Stimulated activated CD8-positive, alpha-beta memory T cell treated with anti-CD3 and anti-CD28 coated beads, Interleukin-15, amount 100 ng/mL, for 48 hours (primary cell): Measurements from ENCODE around the gene TEX2.
"Not testable (repeated sequence)": the region's sequence is repeated elsewhere in the genome, so short reads cannot be mapped to it uniquely, and the experiment has no call there.

ENCODE experiments used
- DNase-seq, 2 donors: peaks; one replicate each; pipeline ENCODE4 v3.0.0-alpha.2; 2020; ENCODE audit warnings: low read depth in 2 of 2

Gene TEX2

DNA sequence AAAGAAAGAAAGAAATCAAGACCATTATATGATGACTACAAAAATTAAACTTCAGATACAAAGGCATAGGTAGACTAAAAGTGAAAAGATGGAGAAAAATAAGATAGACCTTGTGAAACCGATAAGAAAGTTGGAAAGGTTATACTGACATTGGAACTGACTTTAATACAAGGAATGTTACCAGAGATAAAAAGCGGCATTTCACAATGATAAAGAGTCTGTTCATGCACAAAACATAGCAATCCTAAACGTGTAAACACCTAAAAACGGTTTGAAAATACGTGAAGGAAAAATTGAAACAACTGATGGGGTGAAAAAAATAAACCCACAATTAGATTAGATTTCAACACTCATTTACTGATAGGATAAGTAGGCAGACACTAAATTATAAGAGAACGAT, 123.5 kb downstream of the TEX2 start:
- no peak for DNase-seq

DNA sequence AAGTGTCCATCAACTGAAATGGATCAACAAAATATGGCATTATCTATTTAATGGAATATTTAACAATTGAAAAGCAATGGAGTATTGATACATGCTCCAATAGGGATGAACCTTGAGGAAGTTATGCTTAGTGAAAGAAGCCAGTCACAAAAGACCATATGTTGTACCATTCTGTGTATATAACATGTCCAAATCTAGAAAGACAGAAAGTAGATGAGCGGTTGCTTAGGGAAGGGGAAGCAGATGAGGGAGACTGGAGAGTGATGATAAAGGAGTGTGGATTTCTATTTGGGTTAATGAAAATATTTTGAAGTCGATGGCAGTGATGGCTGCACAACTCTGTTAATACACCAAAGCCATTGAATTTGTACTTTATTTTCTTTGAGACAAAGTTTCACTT, 124.6 kb downstream of the TEX2 start:
- DNase-seq: no peak

DNA sequence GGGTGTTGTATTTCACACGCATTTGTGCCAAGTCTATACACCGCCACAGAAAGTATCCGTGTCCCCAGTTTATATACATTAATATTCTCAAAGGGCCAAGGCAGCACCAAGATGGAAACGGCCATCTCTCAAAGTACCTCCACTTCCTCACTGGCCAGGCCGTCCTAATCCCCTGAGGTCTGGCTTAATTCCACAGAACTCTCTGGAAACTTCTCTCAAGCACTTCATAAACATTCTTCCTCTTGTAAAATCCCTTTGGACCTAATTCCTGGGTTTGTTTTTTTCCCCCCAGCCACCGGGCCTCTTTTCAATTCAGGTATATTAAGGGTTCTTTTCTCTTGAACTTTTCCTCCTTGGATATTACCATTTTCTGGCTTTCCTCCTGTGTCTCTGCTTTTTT, 128.1 kb downstream of the TEX2 start:
- DNase-seq: no peak

DNA sequence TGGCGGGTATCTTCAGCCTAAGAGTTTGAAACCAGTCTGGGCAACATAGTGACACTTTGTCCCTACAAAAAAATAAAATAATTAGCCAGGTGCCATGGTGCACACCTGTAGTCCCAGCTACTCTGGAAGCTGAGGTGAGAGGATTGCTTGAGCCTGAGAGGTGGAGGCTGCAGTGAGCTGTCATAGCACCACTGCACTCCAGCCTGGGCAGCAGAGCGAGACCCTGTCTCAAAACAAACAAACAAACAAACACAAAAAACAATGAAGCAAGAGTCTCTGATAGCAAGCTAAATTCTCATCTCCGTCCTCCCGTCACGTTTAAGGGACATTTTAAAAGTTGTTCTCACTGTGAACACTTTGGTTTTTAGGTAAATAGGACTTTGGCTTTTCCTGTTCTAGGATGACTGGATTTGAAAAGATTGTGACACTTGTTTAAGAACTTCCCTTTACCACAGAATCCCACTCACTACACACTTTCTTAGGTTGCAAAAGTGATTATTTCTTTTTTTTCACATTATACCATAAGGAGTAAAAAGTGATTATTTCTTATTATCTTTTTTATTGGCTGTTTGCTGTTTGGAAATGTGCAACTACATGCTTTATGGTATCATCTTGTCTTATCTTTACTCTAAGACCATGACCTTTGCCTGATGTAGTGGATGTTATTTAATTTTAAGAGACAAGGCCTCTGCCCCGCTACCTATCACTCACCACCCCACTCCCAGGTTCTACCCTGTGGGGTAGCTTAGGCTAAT, 128.7 kb downstream of the TEX2 start:
- DNase-seq: no peak

DNA sequence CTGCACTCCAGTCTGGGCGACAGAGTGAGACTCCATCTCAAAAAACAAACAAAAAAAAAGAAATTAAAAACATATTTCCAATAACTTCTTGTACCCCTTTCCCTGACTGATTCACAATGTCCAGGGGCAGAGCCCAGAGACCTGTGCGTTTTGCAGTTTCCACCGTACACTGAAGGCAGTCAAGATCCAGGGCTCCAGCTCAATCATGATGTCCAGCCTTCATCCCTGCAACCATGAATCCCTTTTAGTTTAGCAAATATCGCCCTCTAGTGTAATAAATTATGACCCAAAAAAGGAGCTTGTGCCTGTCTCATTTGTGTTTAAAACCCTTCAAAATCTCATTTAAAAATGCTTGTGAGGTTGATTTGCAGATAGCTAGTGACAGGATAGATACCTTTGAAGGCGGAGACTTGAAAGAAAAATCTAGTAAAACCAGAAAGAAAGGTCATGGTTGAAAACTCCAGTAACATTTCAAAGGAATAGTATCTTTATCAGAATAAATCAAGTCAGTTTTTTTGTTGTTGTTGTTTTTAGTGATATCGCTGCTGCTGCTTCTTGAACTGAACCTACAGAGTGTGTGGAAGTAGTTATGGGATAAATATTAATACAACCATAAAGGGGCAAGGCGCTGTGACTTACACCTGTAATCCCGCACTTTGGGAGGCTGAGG, 129.4 kb downstream of the TEX2 start:
- DNase-seq: no peak

DNA sequence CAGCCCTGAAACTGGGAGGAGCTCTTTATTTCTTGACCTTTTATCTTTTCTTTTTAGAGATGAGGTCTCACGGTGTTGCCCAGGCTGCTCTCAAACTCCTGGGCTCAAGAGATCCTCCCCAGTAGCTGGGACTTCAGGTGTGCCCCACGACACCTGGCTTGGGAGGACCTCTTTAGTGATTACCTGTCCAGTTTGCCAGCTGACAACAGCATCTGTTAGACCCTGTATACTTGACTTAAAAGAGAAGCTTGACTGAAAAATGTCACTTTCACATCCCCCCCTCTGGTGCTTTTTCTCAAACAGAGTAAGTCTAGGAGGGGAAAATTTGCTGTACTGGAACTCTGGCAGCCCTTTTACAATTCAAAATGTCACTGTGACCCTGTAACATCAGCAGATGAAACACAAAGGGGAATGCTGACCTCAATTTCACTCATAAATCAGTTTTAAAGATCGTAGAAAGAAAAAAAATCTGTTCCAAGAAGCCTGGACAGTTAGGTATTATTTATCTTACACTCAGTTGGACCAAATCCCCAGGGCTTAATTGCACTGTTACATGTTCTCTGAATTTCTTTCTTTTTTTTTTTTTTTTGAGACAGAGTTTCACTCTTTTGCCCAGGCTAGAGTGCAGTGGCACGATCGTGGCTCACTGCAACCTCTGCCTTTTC, 131.3 kb downstream of the TEX2 start:
- DNase-seq: no peak

DNA sequence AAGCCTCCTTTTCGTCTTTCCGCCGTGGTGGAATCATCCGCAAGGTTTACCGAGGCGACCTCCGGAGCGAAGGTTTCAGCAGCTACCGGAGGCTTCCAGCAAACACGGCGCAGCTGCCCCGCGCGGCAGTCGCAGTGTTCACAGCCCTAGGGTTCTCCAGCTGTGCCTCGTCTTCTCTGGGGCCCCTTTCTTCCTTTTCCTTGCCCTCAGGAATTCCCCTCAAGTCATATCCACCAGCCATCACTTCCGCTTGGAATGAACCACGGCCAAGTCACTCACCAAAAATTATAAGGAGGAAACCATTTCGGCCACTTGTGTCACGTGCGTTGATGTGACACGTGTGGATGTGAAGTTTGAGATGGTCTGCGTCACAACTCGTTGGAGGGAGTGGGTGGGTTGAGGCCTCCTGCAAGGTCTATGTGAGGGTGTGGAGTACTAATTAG, 132.5 kb downstream of the TEX2 start:
- peak; percentile 44 to 52 for DNase-seq

DNA sequence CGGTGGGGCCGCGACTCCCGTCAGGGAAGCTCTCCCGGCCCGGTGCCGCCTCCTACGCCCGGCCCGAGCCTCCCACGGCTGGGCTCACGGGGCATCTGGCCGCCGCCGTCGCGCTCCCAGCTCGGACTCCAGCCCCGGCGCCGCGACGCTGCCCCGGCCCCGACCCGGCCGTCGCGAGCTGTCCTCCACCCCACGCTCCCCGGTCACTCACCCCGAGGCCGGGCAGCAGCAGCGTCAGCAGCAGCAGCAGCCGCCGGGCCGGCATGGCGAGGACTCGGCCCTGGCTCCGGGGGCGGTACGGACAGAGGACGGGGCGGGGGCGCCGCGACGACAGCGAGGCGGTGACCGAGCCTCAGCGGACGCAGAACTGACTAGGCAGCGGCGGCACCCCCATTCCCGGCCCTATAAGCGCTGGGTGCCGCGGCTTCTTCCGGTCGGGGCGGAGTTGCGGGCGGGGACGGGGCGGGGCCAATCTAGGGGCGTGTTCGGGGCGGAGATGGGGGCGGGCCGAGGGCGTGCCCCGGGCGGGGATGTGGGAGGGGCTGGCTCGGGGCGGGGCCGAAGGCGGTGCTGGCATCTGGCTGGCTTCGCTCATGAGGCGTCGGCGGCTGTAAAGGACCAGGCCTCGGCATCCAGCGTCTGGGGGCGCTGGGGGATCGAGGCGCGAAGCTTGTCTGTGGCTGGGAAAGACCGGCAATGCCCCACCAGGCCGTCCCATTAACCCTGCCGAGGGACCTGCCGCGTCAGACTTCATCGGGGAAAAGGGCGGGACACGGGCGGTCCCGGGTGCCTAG, 133.1 kb downstream of the TEX2 start, which contains the start of gene ERN1:
ERN1 (minus strand) TSS at position 380 of the 794 bp plus-strand sequence; CDS start at position 265, 115 bp downstream.
- peak; percentile 80 to 83 for DNase-seq

DNA sequence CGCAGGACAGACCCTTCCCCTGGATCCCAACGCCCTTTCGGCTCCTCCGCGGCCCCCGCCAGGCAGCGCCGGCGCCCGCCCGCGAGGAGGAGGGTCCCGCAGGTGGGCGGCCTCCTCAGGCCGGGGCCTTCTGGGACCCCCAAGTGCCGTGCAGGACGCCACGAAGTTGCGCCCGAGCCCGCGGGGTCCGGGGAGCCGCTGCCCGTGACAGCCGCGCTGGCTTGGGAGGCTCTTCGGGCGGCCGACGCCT, 133.6 kb downstream of the TEX2 start:
- DNase-seq: no peak

DNA sequence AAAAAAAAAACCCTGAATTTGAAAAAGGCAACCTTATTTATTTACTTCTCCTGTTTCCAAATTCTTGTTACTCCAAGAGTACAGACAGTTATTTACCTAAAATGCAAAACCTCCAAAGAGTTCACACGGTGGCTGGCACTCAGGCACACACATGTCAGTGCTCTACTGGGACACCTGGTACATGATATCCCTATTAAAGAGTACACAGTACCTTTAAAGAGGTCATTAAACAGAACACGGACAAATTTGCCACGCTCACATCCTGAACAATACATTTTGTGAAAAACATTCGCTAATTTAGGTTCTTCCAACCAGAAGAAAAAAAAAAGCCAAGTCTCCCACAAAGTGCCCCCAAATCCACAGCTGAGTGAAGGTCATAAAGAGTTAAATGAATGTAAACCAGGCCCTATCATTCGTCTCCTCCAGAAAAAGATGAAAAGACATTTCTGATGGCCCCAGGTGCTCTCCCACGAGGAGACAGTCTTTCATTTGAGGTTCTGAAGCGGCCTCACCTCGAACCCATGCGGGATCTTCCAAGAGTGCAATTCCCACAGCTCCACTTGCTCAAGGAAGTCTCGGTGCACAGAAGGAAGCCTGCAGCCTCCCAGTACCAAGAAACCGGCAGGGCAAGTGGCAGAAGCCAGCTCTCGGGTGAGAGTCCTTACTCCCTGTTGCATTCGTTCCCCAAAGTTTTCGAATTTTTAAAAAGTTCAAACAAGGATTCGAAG, 134.1 kb downstream of the TEX2 start:
- no peak for DNase-seq

DNA sequence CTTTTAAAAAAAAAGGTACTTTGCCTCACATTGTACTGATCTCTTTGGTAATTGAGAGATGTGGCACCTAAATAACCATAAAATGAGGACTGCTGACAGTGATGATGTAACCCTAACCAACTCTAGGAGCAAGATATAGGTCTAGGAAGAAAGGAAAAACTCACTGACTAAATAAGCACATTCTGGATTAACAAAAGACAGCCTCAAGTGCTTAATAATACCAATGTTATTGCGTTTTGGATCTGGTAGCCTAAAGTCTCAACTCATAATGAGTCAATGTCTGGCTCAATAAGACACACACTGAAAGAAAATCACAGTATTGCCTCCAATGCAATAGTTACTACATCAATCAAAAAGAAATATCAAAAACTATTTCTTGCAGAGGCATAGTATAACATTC, 136.1 kb downstream of the TEX2 start:
- no peak for DNase-seq

DNA sequence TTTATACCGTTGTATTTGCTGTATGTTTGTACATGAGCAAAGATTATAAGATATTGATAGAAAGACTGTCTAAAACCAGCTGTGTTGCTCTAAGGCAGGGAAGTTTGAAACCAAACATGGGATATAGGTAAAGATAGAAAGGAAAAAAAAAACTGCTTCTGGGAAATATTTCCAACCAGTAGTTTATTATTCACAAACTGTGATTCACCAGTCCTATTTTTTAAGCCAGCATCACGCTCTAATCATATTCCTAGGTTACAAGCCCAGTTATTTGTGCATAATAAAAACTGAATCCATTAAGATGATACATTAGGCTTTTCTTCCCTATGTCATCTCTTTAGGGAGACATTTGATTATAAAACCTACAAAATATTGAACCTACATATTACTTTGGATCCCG, 137.1 kb downstream of the TEX2 start:
- no peak for DNase-seq

DNA sequence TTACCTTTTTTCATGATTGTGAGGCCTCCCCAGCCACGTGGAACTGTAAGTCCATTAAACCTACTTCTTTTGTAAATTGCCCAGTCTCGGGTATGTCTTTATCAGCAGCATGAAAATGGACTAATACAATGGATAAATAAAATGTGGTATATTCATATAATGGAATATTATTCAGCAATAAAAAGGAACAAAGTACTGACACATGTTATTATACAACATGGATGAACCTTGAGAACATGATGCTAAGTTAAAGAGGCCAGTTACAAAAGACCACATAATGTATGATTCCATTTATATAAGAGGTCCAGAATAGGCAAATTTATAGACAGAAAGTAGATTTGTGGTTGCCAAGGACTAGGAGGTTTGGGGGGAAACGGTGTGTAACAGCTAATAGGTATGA, 138.5 kb downstream of the TEX2 start:
- DNase-seq: no peak

DNA sequence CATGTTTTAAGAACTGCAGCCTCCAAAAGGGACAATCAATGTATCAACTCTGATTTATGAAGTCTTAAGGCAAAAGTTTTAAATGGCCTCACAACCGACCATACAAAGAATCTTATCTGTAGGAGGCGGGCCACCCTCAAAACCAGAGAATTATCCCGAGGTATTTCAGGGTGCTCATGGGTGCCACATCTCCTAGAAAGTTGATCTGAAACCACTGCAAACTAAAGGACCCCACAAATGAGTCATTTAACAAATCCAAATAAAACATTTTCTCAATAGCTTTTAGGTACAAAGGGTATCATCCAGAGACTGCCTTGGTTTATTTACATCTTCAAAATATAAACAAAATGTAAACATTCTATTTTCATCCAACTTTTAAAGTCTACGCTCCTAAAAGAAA, 139.9 kb downstream of the TEX2 start:
- no peak for DNase-seq

DNA sequence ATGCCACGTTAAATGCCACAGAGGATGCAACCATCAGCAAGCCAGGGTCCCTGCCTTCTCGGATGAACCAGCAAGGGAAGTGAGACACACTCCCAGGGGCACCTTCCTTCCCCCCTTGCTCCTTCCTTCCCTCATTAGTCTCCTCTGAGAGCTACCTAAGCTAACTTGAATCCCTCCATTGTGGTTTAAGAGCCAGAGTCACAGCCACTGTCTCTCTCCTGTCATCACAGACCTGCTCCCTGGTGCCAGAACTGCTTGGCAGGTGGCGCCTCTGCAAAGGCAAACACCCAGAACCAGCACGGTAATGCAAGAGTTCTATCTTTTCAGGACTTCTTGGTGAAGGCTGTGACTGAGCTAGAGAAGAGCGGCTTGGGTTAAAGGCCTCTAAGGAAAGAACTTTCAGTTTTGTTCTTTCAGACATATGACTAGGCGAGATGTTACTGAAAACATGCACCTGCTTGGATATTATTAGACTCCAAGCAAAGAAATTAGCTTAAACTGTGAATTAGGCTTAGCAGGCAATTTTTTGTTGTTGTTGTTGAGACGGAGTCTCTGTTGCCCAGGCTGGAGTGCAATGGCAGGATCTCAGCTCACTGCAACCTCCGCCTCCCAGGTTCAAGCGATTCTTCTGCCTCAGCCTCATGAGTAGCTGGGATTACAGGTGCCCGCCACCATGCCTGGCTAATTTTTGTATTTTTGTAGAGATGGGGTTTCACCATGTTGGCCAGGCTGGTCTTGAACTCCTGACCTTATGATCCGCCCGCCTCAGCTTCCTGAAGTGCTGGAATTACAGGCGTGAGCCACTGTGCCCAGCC, 141.9 kb downstream of the TEX2 start:
- not testable (repeated sequence) for DNase-seq

DNA sequence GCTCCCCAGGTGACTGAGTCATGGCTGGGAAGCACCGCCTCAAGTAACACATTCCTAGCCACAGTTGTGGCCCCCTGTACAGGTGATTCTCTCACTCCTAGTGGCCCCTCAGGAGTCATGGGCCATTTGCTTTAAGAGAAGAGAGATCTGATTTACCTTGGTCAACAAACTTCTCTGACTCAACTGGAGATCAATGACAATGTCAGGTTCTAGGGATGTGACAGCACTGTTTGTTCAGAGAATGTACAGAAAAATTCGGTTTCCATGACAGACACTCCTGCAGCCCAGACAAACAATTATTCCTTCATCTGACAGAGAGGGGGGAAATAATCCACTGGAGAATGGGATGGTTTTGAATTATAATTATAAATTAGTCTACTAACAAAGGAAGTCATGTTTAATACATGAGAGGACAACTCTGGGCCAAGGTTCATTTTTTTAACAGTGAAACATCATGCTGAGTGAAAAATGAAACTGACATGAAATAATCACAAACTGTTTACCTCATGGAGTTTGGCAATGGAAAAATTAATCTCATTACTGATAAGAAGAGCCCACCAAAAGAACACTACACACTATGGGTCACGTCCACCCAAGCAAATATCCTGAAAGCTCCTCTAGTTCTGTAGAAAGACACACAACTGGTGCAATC, 142.8 kb downstream of the TEX2 start:
- no peak for DNase-seq

DNA sequence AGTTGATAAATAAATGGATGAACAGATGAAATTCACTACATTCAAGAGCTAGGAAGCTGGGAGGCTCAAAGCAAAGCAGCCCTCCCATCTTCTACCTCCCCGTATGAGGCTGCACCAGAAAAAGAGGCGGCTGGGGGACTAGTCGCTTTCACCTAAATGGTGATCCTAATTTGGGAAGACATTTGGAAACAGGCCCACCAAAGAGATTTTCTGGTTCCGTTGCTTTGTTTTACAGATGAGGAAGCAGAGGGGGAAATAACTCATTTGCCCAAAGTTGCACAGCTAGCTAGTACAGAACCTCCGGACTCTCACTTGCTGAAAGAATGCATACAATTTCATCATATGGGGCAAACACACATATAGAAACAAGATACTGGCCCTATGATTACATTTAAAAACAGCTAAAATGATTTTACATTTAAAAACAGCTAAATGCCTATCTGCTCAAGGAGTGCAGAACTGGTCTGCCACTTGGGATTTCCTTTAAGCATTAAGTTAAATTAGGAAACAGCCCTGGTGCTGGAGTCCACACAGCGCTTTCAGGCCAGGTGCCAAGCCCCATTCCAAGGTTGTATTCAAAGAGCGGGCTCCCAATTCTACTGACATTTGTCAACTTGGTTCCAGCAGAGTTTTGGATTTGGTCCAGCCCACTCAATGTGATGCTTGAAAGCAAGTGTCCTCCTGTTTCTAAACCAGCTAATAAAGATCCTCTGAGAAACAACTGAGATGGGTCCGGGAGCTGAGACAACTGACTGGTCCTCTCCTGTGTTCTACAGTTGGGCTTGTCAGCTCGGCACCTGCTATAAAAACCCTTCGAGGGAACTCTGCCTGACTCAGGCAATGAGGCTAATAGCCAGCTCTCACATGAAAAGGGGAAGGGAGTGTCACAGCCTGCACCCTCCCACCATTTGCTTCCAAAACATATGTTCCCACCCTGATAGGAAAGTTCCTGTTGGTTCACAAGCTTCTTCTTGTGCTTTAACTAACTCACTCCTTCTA, 144.8 kb downstream of the TEX2 start:
- DNase-seq: no peak

DNA sequence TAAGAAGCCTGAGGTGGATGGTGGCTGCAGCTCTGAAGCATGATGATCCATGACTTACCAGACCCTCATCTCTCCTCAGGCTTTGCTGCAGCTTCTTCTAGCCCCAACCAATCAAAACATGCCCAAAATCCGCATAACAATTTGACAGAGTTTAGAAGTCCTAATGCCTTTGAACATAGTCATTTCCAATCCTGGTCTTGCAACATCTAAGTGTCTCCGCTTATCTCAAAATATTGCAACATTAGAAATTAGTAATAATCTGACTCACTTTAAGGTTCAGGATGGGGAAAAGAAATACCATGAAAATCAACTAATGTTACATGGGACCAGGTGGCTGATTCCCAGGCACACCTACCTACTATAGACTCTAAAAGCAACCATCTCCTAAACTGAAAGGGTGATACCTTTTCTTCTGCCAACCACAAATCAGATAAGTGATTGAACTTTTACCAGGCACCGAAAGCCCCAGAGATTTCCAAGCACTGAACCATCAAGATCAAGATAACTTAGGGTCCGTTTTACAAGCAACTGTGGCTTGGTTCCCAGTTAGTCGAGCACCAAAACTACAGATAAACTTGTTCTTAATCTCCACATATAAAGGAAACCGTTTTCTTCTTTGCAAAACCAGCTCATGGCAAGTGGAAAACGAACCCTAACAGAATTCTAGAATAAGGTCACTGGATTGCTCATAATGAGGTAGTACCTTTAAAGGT, 147.1 kb downstream of the TEX2 start:
- no peak for DNase-seq
